GM12878 (cell line): Measurements from ENCODE around the gene RPS15A. TPM values are rescaled to one million over a fixed set of nuclear protein-coding genes. Genes with fewer than 3 reads are reported as not detected.
A peak's percentile ranks its signal among the peaks of the same experiment; 100 is the strongest.

ENCODE experiments used
- ATAC-seq: fragments of 200-7000 bp; cut with Tn5 transposase; 3 replicates; pipeline ENCODE4 v1.9.1; 2020; ENCODE audit warnings: mild to moderate bottlenecking, moderate library complexity
- BruUV-seq: library from RNA; stranded (reverse); fragments of 400-500 nt; replicated peaks from 2 replicates; lab custom pipeline; 2021; lab: Mats Ljungman, UMichigan
- CTCF ChIA-PET: fragments of 300-600 bp; sonication (Branson Sonifier 250); formaldehyde crosslinking; extraction: SDS; loops from one replicate; lab custom pipeline; 2021; ENCODE audit warnings: inconsistent platforms; lab: Yijun Ruan, JAX
- POLR2A ChIA-PET: fragments of 350-600 bp; formaldehyde crosslinking; extraction: SDS; loops from one replicate; lab custom pipeline; 2021; ENCODE audit warnings: inconsistent platforms; lab: Charles Lee
- RAD21 ChIA-PET: fragments of 300-600 bp; sonication (Branson Sonifier 250); formaldehyde crosslinking; loops from one replicate; lab custom pipeline; 2023; ENCODE audit warnings: antibody characterized with exemption; ENCODE audit not compliant: unreplicated experiment; lab: Charles Lee
- SMC1A ChIA-PET: fragments of 300-600 bp; sonication (Branson Sonifier 250); formaldehyde crosslinking; loops from one replicate; lab custom pipeline; 2023; ENCODE audit not compliant: unreplicated experiment, uncharacterized antibody; lab: Charles Lee
- DNase-seq: peaks from one replicate; pipeline ENCODE4 v3.0.0-alpha.2; 2011; ENCODE audit warnings: low read depth, low spot score
- FAIRE-seq: peaks from 3 replicates; lab custom pipeline; 2011; peaks lifted over from hg19 to GRCh38; lab: Jason Lieb, UNC
- H2AFZ ChIP-seq: 2 replicates; pipeline ENCODE4 v1.6.0; 2011; ENCODE audit warnings: low read depth, low read length, control low read depth; ENCODE audit not compliant: control insufficient read depth
- H3K27ac ChIP-seq: 2 replicates; pipeline ENCODE4 v1.5.1; 2011; ENCODE audit warnings: control low read depth; ENCODE audit not compliant: control insufficient read depth, insufficient read depth
- H3K27me3 ChIP-seq, 2 experiments: replicated peaks in 1 of 2; 2 replicates each; pipeline versions ENCODE4 v1.6.0 to v1.6.1; 2011; ENCODE audit warnings: low read length in 1 of 2; ENCODE audit not compliant: control insufficient read depth in 2 of 2, insufficient read depth in 2 of 2
- H3K36me3 ChIP-seq, 2 experiments: 2 replicates each; pipeline ENCODE4 v1.5.1; 2011; ENCODE audit warnings: low read length in 1 of 2; ENCODE audit not compliant: control insufficient read depth in 2 of 2, insufficient read depth in 2 of 2
- H3K4me1 ChIP-seq: 2 replicates; pipeline ENCODE4 v1.6.1; 2011; ENCODE audit warnings: mild to moderate bottlenecking, low read length, moderate library complexity, mixed read lengths; ENCODE audit not compliant: control insufficient read depth, insufficient read depth
- H3K4me2 ChIP-seq: 2 replicates; pipeline ENCODE4 v1.6.0; 2011; ENCODE audit warnings: control low read depth; ENCODE audit not compliant: control insufficient read depth, insufficient read depth
- H3K4me3 ChIP-seq: fragments of 200-600 bp; sonication (generic); 2 replicates; pipeline ENCODE4 v1.5.1; 2016
- H3K79me2 ChIP-seq: 2 replicates; pipeline ENCODE4 v1.6.0; 2011; ENCODE audit warnings: low read length; ENCODE audit not compliant: control insufficient read depth, insufficient read depth
- H3K9ac ChIP-seq: 2 replicates; pipeline ENCODE4 v1.8.0; 2011; ENCODE audit warnings: low read length, control low read depth, mixed read lengths; ENCODE audit not compliant: control insufficient read depth, insufficient read depth
- H3K9me3 ChIP-seq: replicated peaks from 3 replicates; pipeline ENCODE4 v1.5.1; 2011; ENCODE audit warnings: mild to moderate bottlenecking, low read length; ENCODE audit not compliant: control insufficient read depth, insufficient read depth
- H4K20me1 ChIP-seq: 2 replicates; pipeline ENCODE4 v1.6.0; 2011; ENCODE audit not compliant: control insufficient read depth, insufficient read depth
- FOXM1 ChIP-seq: IDR thresholded peaks from 2 replicates; pipeline ENCODE4 v1.6.1; 2012; ENCODE audit warnings: low read depth, mild to moderate bottlenecking, inconsistent platforms, low read length, moderate library complexity
- HDAC6 ChIP-seq: fragments of 200-600 bp; sonication (generic); IDR thresholded peaks from one replicate; pipeline ENCODE4 v1.8.0; 2017; ENCODE audit warnings: antibody characterized with exemption; ENCODE audit not compliant: unreplicated experiment
- ZNF384 ChIP-seq: IDR thresholded peaks from 2 replicates; pipeline ENCODE4 v1.6.1; 2012; ENCODE audit warnings: low read depth, mild to moderate bottlenecking, low read length, improper control_type of control experiment, borderline replicate concordance
- WGBS: methylation state at CpG from one replicate; pipeline ENCODE4 v1.1.6; 2016; ENCODE audit warnings: low lambda C conversion rate; ENCODE audit not compliant: insufficient replicate concordance, insufficient coverage; ENCODE audit errors: missing lambda C conversion rate; 5-methylcytosine and 5-hydroxymethylcytosine counted together
- in situ Hi-C: fragments of 300-500 bp; cut with MboI; formaldehyde crosslinking; loops from 9 replicates; pipeline ENCODE4 v1.14.3; 2018; ENCODE audit warnings: mixed read lengths
- intact Hi-C: fragments of 100-400 bp; cut with micrococcal nuclease; formaldehyde crosslinking; loops from one replicate; pipeline ENCODE4 v1.14.2; 2022; ENCODE audit not compliant: unreplicated experiment
- polyA plus RNA-seq, 11 experiments: library from polyadenylated mRNA; depleted of rRNA in 4 of 11; unstranded in 6 of 11; stranded (reverse) in 5 of 11; fragments of >200 nt; fragmentation: Nextera tagmentation in 4 of 11; fragmentation: Illumina TruSeq in 1 of 11; extraction: Ambion mirVana in 4 of 11; extraction: Trizol in 1 of 11; gene quantifications; 1 replicate in 1 of 11; 2 replicates in 10 of 11; pipeline versions ENCODE4 v1.2.1 to v1.2.3, GENCODE V29; 2011 to 2016; ENCODE audit warnings: inconsistent platforms in 2 of 11, missing spikeins in 2 of 11, low read depth in 1 of 11
- total RNA-seq, 4 experiments: library from RNA; depleted of rRNA in 3 of 4; stranded (reverse); fragments of >200 nt in 3 of 4; fragmentation: Illumina TruSeq in 1 of 4; extraction: Trizol in 1 of 4; gene quantifications; 2 replicates each; pipeline versions ENCODE4 v1.2.1 to v1.2.3, GENCODE V29; 2013 to 2021

Gene RPS15A
- total and polyA plus RNA-seq, 10 of the 15 experiments (the other 5 are each of a cell fraction or from before 2014, with no cell fraction given) = 1,566 to 6,408 (median 2,999) TPM

GRCh38 chr16:18803569-18804462 is 13.7 kb upstream of the RPS15A start:
- Histone ChIP-seq H3K27me3 (no peaks in the 10 kb centered on the region), H3K9ac (no peak overlapping the region), H2AFZ (no peak overlapping the region), H3K79me2 (peaks cover 26% of the 10 kb centered on the region), H3K4me2 (no peak overlapping the region), H3K4me1 (peaks cover 12% of the 10 kb centered on the region), H3K9me3 (no peaks in the 10 kb centered on the region), H3K36me3 (peaks cover 0 to 7% of the 10 kb centered on the region in 2 experiments; a peak in 3 of 4 replicates), H3K4me3 (no peak overlapping the region), H4K20me1 (no peaks in the 10 kb centered on the region), H3K27ac (peak overlapping the region; percentile 48; the same call in 1 of the 2 replicates)
- CTCF ChIA-PET = interaction anchor here (1.1 to 3.6 kb wide), 11 partner anchors 8 to 165 kb away, joined by 3 to 15 read pairs (median 4); partner anchors contain the start of gene RPS15A
- in situ Hi-C loops (loop anchor here (5.0 kb wide), 1 partner anchor 168 kb away; no protein-coding TSS in a partner anchor), intact Hi-C loops (loop anchor here (5.0 kb wide), 1 partner anchor 123 kb away; the partner anchor contains the start of gene SMG1)
- DNase-seq (no peak), ATAC-seq (no peak), FAIRE-seq (no peak)
- SMC1A ChIA-PET = interaction anchor here (0.6 to 7.2 kb wide), 9 partner anchors 11 to 1510 kb away, joined by 3 to 64 read pairs (median 4); no protein-coding TSS in a partner anchor
- BruUV-seq = no TSS peak
- no peak for TF ChIP-seq HDAC6
- 0 out of 2 replicates have a peak, but pooled peaks have one; percentile 16 for TF ChIP-seq ZNF384
- peak; percentile 24; the same call in 1 of the 2 replicates for TF ChIP-seq FOXM1
- 64% methylated on average over 5 of the region's 5 CpGs for WGBS
- RAD21 ChIA-PET = interaction anchor here (1.3 to 6.9 kb wide), 5 partner anchors 16 to 165 kb away, joined by 3 to 71 read pairs (median 4); partner anchors contain the start of gene RPS15A
- POLR2A ChIA-PET = interaction anchor here (0.6 to 8.9 kb wide), 6 partner anchors 13 to 264 kb away, joined by 3 to 128 read pairs (median 4); partner anchors contain the start of genes COQ7 and RPS15A
